ENCODE data around the gene CBLN3. TPM values are rescaled to one million over a fixed set of nuclear protein-coding genes. Genes with fewer than 3 reads are reported as not detected.
"Not testable (repeated sequence)": the region's sequence is repeated elsewhere in the genome, so short reads cannot be mapped to it uniquely, and the experiment has no call there.

Gene CBLN3
- total RNA-seq (1 to 10 TPM in 5 of 9 donors, under 1 TPM in 4; 0.38 to 4.9 (median 1.0) TPM), polyA plus RNA-seq (under 1 TPM; 0.72 to 0.80 TPM)
- long read RNA-seq, donor 1, partial matches to known transcripts = 0 of 2 reads
- long read RNA-seq, donor 1, other reads (novel, unspliced or antisense) = 1 of 2 reads
- long read RNA-seq, donor 2 = 0 reads
- long read RNA-seq, donor 3 = 0 reads

DNA sequence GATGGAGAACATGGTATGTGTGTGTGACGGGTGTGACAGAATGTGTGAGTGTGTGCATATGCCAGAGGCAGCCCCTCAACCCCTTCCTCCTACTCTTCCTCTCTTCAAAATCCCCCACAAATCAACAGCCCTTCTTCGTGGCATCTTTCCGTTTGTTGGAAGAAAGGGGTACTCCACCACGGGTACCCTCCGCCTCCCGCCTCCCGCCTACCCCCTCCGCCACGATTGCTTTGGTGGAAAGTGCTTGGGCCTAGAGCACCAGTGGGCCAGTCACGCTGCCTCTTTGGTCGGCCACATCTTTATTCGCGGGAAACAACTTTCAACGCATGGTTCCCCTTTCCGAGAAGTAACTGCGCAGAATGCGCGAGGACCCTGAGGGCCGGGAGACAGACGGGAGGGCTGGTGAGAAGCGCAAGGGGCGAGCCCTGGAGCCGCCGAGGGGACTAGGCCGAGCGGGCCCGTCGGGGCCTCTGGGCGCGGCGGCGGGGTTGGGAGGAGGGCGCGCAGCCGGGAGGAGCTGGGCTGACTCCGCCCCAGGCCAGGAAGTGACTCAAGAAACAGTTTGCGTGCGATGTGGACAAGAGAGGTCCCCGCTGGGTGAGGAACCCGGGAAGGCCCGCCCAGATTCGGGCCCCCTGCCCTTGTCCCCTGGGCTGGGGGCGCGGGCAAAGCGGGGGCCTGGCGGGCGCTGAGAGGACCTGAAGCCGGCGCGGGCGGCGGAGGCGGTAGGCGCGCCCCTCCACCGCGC is at the start of gene CBLN3, which contains the start of gene KHNYN:
CBLN3 (minus strand) TSS at position 274 of the 748 bp plus-strand sequence. CDS start 614 bp downstream, outside the sequence.
KHNYN (plus strand) TSS at position 560 of the 748 bp plus-strand sequence. CDS start 777 bp downstream, outside the sequence.
- 5 to 9% (median 7%) methylated on average over 34 to 57 of the region's 57 CpGs for WGBS, 4 donors
- peaks cover 0 to 35% (median 24%) of the 10 kb centered on the region in 9 donors for H3K36me3 ChIP-seq
- H3K27ac ChIP-seq = peak within 1 kb of the TSS; percentile 80 to 100 (median 96)
- peaks cover 3 to 59% (median 41%) of the 10 kb centered on the region in 12 donors for H3K4me1 ChIP-seq
- H3K27me3 ChIP-seq = no peaks in the 10 kb centered on the region
- intact Hi-C loops (cut with DNase I) = loop anchor here (1.0 to 10.0 kb wide), 10 partner anchors 31 to 187 kb away; partner anchors contain the start of genes TINF2 (in 7 of the 10), NFATC4 (in 2 of the 10) and NYNRIN (in 1 of the 10)
- TF ChIP-seq, protein P1, sequence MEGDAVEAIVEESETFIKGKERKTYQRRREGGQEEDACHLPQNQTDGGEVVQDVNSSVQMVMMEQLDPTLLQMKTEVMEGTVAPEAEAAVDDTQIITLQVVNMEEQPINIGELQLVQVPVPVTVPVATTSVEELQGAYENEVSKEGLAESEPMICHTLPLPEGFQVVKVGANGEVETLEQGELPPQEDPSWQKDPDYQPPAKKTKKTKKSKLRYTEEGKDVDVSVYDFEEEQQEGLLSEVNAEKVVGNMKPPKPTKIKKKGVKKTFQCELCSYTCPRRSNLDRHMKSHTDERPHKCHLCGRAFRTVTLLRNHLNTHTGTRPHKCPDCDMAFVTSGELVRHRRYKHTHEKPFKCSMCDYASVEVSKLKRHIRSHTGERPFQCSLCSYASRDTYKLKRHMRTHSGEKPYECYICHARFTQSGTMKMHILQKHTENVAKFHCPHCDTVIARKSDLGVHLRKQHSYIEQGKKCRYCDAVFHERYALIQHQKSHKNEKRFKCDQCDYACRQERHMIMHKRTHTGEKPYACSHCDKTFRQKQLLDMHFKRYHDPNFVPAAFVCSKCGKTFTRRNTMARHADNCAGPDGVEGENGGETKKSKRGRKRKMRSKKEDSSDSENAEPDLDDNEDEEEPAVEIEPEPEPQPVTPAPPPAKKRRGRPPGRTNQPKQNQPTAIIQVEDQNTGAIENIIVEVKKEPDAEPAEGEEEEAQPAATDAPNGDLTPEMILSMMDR (IDR thresholded peaks at IDR 0.05) = peak in 1 of 12 donors; percentile 1
- peak; percentile 23 to 96 for TF ChIP-seq POLR2A (IDR thresholded peaks at IDR 0.05)
- ATAC-seq (peak; percentile 75 to 90 (median 85)), DNase-seq (peak; percentile 93 to 95 (median 94))
- no peaks in the 10 kb centered on the region for H3K9me3 ChIP-seq
- H3K4me3 ChIP-seq = peak within 1 kb of the TSS; percentile 61 to 89 (median 80)

DNA sequence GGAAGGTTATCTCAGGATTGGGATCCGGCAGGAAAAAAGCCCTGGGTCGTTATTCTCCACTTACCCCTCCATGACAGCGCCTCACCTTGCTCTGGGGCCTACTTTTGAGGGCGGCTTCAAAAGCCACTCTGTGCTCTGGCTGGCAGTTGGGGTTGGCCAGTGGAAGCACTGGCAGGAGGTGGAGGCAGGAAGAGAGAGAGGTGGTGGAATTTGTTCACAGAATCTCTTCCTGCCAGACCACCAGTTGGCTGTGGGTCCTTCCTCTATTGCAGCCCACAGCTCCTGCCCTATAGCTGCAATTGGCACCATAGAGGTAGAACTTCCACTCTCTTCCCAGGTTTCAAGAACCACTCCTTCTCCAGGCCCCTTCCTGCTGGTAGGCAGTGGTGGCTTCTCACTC is 45.8 kb upstream of the CBLN3 start:
- WGBS, 4 donors = 72 to 85% (median 81%) methylated on average over 4 of the region's 4 CpGs
- Histone ChIP-seq H3K36me3 (no peaks in the 10 kb centered on the region), H3K27me3 (no peaks in the 10 kb centered on the region), H3K9me3 (no peaks in the 10 kb centered on the region), H3K27ac (no peak overlapping the region), H3K4me3 (no peak overlapping the region), H3K4me1 (no peaks in the 10 kb centered on the region)
- intact Hi-C loops (cut with DNase I) = no loop called here
- ATAC-seq (no peak), DNase-seq (no peak)
- TF ChIP-seq, protein P1 (IDR thresholded peaks at IDR 0.05) = no peak
- no peak for TF ChIP-seq POLR2A (IDR thresholded peaks at IDR 0.05)

DNA sequence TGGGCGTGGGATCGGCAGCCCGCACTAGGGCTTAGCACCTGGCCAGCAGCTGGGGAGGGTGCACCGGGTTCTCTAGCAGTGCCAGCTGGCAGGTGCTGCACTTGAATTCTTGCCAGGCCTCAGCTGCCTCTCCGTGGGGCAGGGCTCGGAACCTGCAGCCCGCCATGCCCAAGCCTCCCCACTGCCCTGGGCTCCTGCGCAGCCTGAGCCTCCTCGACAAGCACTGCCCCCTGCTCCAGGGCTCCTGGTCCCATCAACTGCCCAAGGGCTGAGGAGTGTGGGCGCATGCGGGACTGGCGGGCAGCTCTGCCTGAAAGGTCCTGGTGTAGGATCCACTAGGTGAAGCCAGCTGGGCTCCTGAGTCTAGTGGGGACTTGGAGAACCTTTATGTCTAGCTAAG is 43.7 kb upstream of the CBLN3 start:
- TF ChIP-seq, protein P1 (IDR thresholded peaks at IDR 0.05) = no peak
- TF ChIP-seq POLR2A (IDR thresholded peaks at IDR 0.05) = no peak
- ATAC-seq = no peak
- 62 to 82% (median 71%) methylated on average over 7 to 12 of the region's 12 CpGs for WGBS, 4 donors

DNA sequence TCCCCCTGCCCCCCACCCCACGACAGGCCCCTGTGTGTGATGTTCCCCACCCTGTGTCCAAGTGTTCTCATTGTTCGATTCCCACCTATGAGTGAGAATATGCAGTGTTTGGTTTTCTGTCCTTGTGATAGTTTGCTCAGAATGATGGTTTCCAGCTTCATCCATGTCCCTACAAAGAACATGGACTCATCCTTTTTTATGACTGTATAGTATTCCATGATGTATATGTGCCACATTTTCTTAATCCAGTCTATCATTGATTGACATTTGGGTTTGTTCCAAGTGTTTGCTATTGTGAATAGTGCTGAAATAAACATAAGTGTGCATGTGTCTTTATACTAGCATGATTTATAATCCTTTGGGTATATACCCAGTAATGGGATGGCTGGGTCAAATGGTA is 41.0 kb upstream of the CBLN3 start:
- H3K36me3 ChIP-seq; H3K4me3 ChIP-seq; ATAC-seq; H3K9me3 ChIP-seq; H3K27me3 ChIP-seq; DNase-seq; H3K4me1 ChIP-seq; H3K27ac ChIP-seq; intact Hi-C loops (cut with DNase I): not testable (repeated sequence)
- WGBS, 4 donors = 80 to 95% (median 85%) methylated on average over 2 of the region's 2 CpGs

More for the DNA sequence above, 43.7 kb upstream of the CBLN3 start:
- Histone ChIP-seq H3K27ac (no peak overlapping the region), H3K27me3 (no peaks in the 10 kb centered on the region), H3K4me3 (no peak overlapping the region), H3K36me3 (no peaks in the 10 kb centered on the region), H3K9me3 (no peaks in the 10 kb centered on the region), H3K4me1 (no peaks in the 10 kb centered on the region)
- no peak for DNase-seq
- intact Hi-C loops (cut with DNase I) = no loop called here
